Measurements from ENCODE around the gene CAV1.
A peak's percentile ranks its signal among the peaks of the same experiment; 100 is the strongest.

Gene CAV1

DNA sequence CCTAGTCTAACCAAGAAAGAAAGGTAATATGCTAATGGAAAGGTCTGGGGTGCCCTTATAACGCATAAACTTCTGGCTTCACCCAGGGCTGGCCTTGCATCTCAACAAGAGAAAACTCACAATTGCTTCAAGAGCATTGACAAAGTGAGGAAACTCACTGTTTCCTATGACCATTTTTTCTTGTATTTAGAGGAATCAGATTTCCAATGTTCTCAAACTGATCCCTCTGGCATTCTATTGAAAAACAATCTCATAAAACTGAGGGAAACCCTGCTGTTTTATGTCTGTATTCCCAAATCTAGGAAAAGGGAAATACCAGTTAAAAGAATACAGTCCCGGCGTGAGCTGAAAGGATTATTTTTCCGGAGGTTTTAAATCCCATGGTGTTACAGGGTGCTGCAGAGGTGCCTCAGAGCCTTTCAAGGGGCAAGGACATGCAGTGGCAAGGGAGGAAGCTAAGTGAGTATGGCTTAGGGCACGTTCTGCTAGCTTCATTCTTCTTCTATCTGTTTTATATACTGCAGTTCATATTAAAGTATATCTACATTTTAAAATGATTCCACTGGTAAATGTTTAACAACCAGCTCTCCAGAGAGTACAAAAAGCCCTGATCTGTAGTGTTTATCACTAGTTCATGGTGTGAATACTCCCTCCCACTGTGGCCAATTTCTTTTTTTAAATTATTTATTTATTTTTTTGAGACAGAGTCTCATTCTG, 68.7 kb downstream of the CAV1 start:
- Histone ChIP-seq H3K4me3 (ENCODE audit: control insufficient read depth in 1 of 7, extremely low read depth in 1 of 7, insufficient read depth in 4 of 7, low read depth in 2 of 7, low read length in 6 of 7) (no peak overlapping the region), H3K4me1 (ENCODE audit: control extremely low read depth in 1 of 4, control insufficient read depth in 4 of 4, insufficient read depth in 4 of 4, low read length in 3 of 4) (peaks cover 12 to 29% (median 18%) of the 10 kb centered on the region in 4 experiments), H3K27me3 (replicated peaks in 2 of 5; ENCODE audit: control insufficient read depth in 4 of 5, insufficient read depth in 5 of 5, low read length in 4 of 5) (no peaks in the 10 kb centered on the region), H3K9me3 (ENCODE audit: control extremely low read depth in 1 of 5, control insufficient read depth in 4 of 5, insufficient read depth in 2 of 5, low read depth in 1 of 5, low read length in 4 of 5) (no peaks in the 10 kb centered on the region), H3K27ac (ENCODE audit: insufficient read depth in 1 of 2, low read depth in 1 of 2, low read length in 2 of 2, poor library complexity in 1 of 2, severe bottlenecking in 2 of 2) (no peak overlapping the region), H3K36me3 (ENCODE audit: control insufficient read depth in 4 of 4, insufficient read depth in 4 of 4, low read length in 3 of 4) (no peaks in the 10 kb centered on the region)
- WGBS (ENCODE audit: insufficient coverage), result 95% methylated on average over 4 of the region's 5 CpGs
- ChIA-PET POLR2A (no interaction called here), CTCF (interaction anchor here (0.7 to 5.4 kb wide), 6 partner anchors 9 to 329 kb away, joined by 3 to 37 read pairs (median 10); no protein-coding TSS in a partner anchor)
- peak in 1 of 3 donors; percentile 9 for DNase-seq

- 97% methylated on average over 9 of the region's 9 CpGs for WGBS (ENCODE audit: insufficient coverage)
- Histone ChIP-seq H3K4me3 (ENCODE audit: control insufficient read depth in 1 of 7, extremely low read depth in 1 of 7, insufficient read depth in 4 of 7, low read depth in 2 of 7, low read length in 6 of 7) (no peak overlapping the region), H3K27me3 (replicated peaks in 2 of 5; ENCODE audit: control insufficient read depth in 4 of 5, insufficient read depth in 5 of 5, low read length in 4 of 5) (no peaks in the 10 kb centered on the region), H3K27ac (ENCODE audit: insufficient read depth in 1 of 2, low read depth in 1 of 2, low read length in 2 of 2, poor library complexity in 1 of 2, severe bottlenecking in 2 of 2) (no peak overlapping the region), H3K9me3 (ENCODE audit: control extremely low read depth in 1 of 5, control insufficient read depth in 4 of 5, insufficient read depth in 2 of 5, low read depth in 1 of 5, low read length in 4 of 5) (no peaks in the 10 kb centered on the region), H3K4me1 (ENCODE audit: control extremely low read depth in 1 of 4, control insufficient read depth in 4 of 4, insufficient read depth in 4 of 4, low read length in 3 of 4) (peaks cover 10 to 25% (median 18%) of the 10 kb centered on the region in 4 experiments), H3K36me3 (ENCODE audit: control insufficient read depth in 4 of 4, insufficient read depth in 4 of 4, low read length in 3 of 4) (no peaks in the 10 kb centered on the region)
- POLR2A ChIA-PET, result no interaction called here
- DNase-seq, result no peak
- CTCF ChIA-PET, result interaction anchor here (1.9 to 5.4 kb wide), 2 partner anchors 8 to 415 kb away, joined by 5 to 37 read pairs; no protein-coding TSS in a partner anchor
Measured at GRCh38 chr7:116595063-116595462, 70.2 kb downstream of the CAV1 start.

GRCh38 chr7:116597384-116597783, 72.5 kb downstream of the CAV1 start:
- WGBS (ENCODE audit: insufficient coverage), result 93% methylated on average over 6 of the region's 6 CpGs

DNA sequence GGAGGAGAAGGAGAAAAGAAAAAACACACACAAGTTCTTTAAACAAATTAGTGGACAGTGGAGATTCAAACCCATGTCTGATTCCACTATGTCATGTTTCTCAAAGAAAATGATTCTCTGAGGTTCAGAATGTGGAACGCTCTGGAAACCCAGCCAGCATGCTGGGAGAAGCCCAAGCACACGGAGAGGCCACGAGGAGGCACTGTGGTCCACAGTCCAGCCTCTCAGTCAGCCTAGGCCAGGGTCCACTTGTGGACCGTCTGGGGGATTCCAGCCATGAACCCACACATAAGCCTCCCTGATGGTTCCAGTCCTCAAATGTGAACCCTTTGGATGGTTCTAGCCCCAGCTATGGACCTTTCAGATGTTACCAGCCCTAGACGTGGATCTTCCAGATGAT, 73.4 kb downstream of the CAV1 start:
- 92% methylated on average over 5 of the region's 5 CpGs for WGBS (ENCODE audit: insufficient coverage)
- Histone ChIP-seq H3K27me3 (replicated peaks in 2 of 5; ENCODE audit: control insufficient read depth in 4 of 5, insufficient read depth in 5 of 5, low read length in 4 of 5) (no peaks in the 10 kb centered on the region), H3K4me1 (ENCODE audit: control extremely low read depth in 1 of 4, control insufficient read depth in 4 of 4, insufficient read depth in 4 of 4, low read length in 3 of 4) (peaks cover 0 to 6% (median under 1%) of the 10 kb centered on the region in 4 experiments), H3K27ac (ENCODE audit: insufficient read depth in 1 of 2, low read depth in 1 of 2, low read length in 2 of 2, poor library complexity in 1 of 2, severe bottlenecking in 2 of 2) (no peak overlapping the region), H3K4me3 (ENCODE audit: control insufficient read depth in 1 of 7, extremely low read depth in 1 of 7, insufficient read depth in 4 of 7, low read depth in 2 of 7, low read length in 6 of 7) (no peak overlapping the region), H3K9me3 (ENCODE audit: control extremely low read depth in 1 of 5, control insufficient read depth in 4 of 5, insufficient read depth in 2 of 5, low read depth in 1 of 5, low read length in 4 of 5) (no peaks in the 10 kb centered on the region), H3K36me3 (ENCODE audit: control insufficient read depth in 4 of 4, insufficient read depth in 4 of 4, low read length in 3 of 4) (no peaks in the 10 kb centered on the region)
- ChIA-PET POLR2A (no interaction called here), CTCF (interaction anchor here (1.5 kb wide), 1 partner anchor 11 kb away, joined by 4 read pairs; no protein-coding TSS in a partner anchor)
- no peak for DNase-seq

More at GRCh38 chr7:116597384-116597783, 72.5 kb downstream of the CAV1 start:
- Histone ChIP-seq H3K27me3 (replicated peaks in 2 of 5; ENCODE audit: control insufficient read depth in 4 of 5, insufficient read depth in 5 of 5, low read length in 4 of 5) (no peaks in the 10 kb centered on the region), H3K36me3 (ENCODE audit: control insufficient read depth in 4 of 4, insufficient read depth in 4 of 4, low read length in 3 of 4) (no peaks in the 10 kb centered on the region), H3K4me1 (ENCODE audit: control extremely low read depth in 1 of 4, control insufficient read depth in 4 of 4, insufficient read depth in 4 of 4, low read length in 3 of 4) (peaks cover 5 to 14% (median 9%) of the 10 kb centered on the region in 4 experiments), H3K9me3 (ENCODE audit: control extremely low read depth in 1 of 5, control insufficient read depth in 4 of 5, insufficient read depth in 2 of 5, low read depth in 1 of 5, low read length in 4 of 5) (no peaks in the 10 kb centered on the region), H3K4me3 (ENCODE audit: control insufficient read depth in 1 of 7, extremely low read depth in 1 of 7, insufficient read depth in 4 of 7, low read depth in 2 of 7, low read length in 6 of 7) (no peak overlapping the region), H3K27ac (ENCODE audit: insufficient read depth in 1 of 2, low read depth in 1 of 2, low read length in 2 of 2, poor library complexity in 1 of 2, severe bottlenecking in 2 of 2) (no peak overlapping the region)
- ChIA-PET CTCF (interaction anchor here (1.3 to 1.9 kb wide), 3 partner anchors 9 to 81 kb away, joined by 3 to 5 read pairs (median 4); no protein-coding TSS in a partner anchor), POLR2A (no interaction called here)
- DNase-seq, result no peak

DNA sequence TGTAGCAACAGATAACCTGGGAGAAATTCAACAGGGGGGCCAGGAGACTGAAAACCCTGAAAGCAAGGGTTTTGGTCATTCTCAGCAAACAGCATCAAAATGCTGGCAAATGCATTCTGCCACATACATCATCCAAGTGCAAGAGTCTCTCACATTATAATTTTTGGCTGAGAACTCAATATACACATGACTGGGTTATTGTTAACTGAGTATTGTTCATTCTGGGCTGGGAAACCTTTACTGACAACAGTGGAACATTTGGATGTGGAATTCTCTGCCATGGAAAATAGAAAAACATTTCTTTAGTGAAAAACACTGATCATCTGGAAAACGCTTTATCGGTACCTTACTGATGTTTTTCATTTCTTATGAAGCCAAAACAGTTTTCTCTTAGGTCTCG, 74.0 kb downstream of the CAV1 start:
- ChIA-PET CTCF (interaction anchor here (1.5 kb wide), 1 partner anchor 10 kb away, joined by 4 read pairs; no protein-coding TSS in a partner anchor), POLR2A (no interaction called here)
- H3K9me3 ChIP-seq (ENCODE audit: control extremely low read depth in 1 of 5, control insufficient read depth in 4 of 5, insufficient read depth in 2 of 5, low read depth in 1 of 5, low read length in 4 of 5), result no peaks in the 10 kb centered on the region
- no peaks in the 10 kb centered on the region for H3K36me3 ChIP-seq (ENCODE audit: control insufficient read depth in 4 of 4, insufficient read depth in 4 of 4, low read length in 3 of 4)
- no CpG with 5 or more reads among the region's 3 CpGs for WGBS (ENCODE audit: insufficient coverage)
- no peak for DNase-seq
- no peaks in the 10 kb centered on the region for H3K27me3 ChIP-seq (replicated peaks in 2 of 5; ENCODE audit: control insufficient read depth in 4 of 5, insufficient read depth in 5 of 5, low read length in 4 of 5)
- H3K4me1 ChIP-seq (ENCODE audit: control extremely low read depth in 1 of 4, control insufficient read depth in 4 of 4, insufficient read depth in 4 of 4, low read length in 3 of 4), result no peaks in the 10 kb centered on the region
- no peak overlapping the region for H3K4me3 ChIP-seq (ENCODE audit: control insufficient read depth in 1 of 7, extremely low read depth in 1 of 7, insufficient read depth in 4 of 7, low read depth in 2 of 7, low read length in 6 of 7)
- H3K27ac ChIP-seq (ENCODE audit: insufficient read depth in 1 of 2, low read depth in 1 of 2, low read length in 2 of 2, poor library complexity in 1 of 2, severe bottlenecking in 2 of 2), result no peak overlapping the region

DNA sequence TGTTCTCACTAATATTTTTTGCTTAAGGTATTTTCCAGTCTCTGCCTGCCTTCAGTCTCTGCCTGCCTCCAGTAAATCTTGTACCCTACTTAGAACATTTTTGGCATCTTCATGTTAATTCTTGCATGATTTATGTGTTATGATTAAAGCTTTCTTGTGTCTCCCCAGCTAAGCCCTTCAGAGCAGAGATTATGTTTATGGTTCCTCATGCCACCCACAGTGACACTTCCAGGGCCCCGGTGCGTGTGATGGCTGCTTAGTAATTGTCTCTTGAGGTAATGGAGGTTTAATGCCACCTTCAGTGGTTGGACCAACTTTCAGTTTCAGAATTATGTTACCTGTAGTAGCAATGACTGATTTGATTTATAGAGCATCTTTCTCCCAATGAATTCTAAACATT, 76.6 kb downstream of the CAV1 start:
- DNase-seq, result peak in 1 of 3 donors; percentile 8
- Histone ChIP-seq H3K27ac (ENCODE audit: insufficient read depth in 1 of 2, low read depth in 1 of 2, low read length in 2 of 2, poor library complexity in 1 of 2, severe bottlenecking in 2 of 2) (no peak overlapping the region), H3K9me3 (ENCODE audit: control extremely low read depth in 1 of 5, control insufficient read depth in 4 of 5, insufficient read depth in 2 of 5, low read depth in 1 of 5, low read length in 4 of 5) (no peaks in the 10 kb centered on the region), H3K36me3 (ENCODE audit: control insufficient read depth in 4 of 4, insufficient read depth in 4 of 4, low read length in 3 of 4) (no peaks in the 10 kb centered on the region), H3K4me3 (ENCODE audit: control insufficient read depth in 1 of 7, extremely low read depth in 1 of 7, insufficient read depth in 4 of 7, low read depth in 2 of 7, low read length in 6 of 7) (no peak overlapping the region), H3K27me3 (replicated peaks in 2 of 5; ENCODE audit: control insufficient read depth in 4 of 5, insufficient read depth in 5 of 5, low read length in 4 of 5) (no peaks in the 10 kb centered on the region), H3K4me1 (ENCODE audit: control extremely low read depth in 1 of 4, control insufficient read depth in 4 of 4, insufficient read depth in 4 of 4, low read length in 3 of 4) (no peaks in the 10 kb centered on the region)
- ChIA-PET POLR2A (no interaction called here), CTCF (interaction anchor here (0.6 to 6.1 kb wide), 2 partner anchors 9 to 29 kb away, joined by 3 to 37 read pairs; no protein-coding TSS in a partner anchor)
- WGBS (ENCODE audit: insufficient coverage), result no CpG with 5 or more reads among the region's 2 CpGs

- WGBS (ENCODE audit: insufficient coverage), result 100% methylated on average over 1 of the region's 2 CpGs
- no peak overlapping the region for H3K4me3 ChIP-seq (ENCODE audit: control insufficient read depth in 1 of 7, extremely low read depth in 1 of 7, insufficient read depth in 4 of 7, low read depth in 2 of 7, low read length in 6 of 7)
- H3K27ac ChIP-seq (ENCODE audit: insufficient read depth in 1 of 2, low read depth in 1 of 2, low read length in 2 of 2, poor library complexity in 1 of 2, severe bottlenecking in 2 of 2), result no peak overlapping the region
- peaks cover 4 to 12% (median 6%) of the 10 kb centered on the region in 4 experiments for H3K4me1 ChIP-seq (ENCODE audit: control extremely low read depth in 1 of 4, control insufficient read depth in 4 of 4, insufficient read depth in 4 of 4, low read length in 3 of 4)
- H3K36me3 ChIP-seq (ENCODE audit: control insufficient read depth in 4 of 4, insufficient read depth in 4 of 4, low read length in 3 of 4), result no peaks in the 10 kb centered on the region
- no peak for DNase-seq
- ChIA-PET POLR2A (no interaction called here), CTCF (no interaction called here)
- H3K27me3 ChIP-seq (replicated peaks in 2 of 5; ENCODE audit: control insufficient read depth in 4 of 5, insufficient read depth in 5 of 5, low read length in 4 of 5), result peaks cover 0 to 3% (median 0%) of the 10 kb centered on the region in 5 experiments
- no peaks in the 10 kb centered on the region for H3K9me3 ChIP-seq (ENCODE audit: control extremely low read depth in 1 of 5, control insufficient read depth in 4 of 5, insufficient read depth in 2 of 5, low read depth in 1 of 5, low read length in 4 of 5)
Measured at GRCh38 chr7:116607299-116607698, 82.5 kb downstream of the CAV1 start.
